Testis (tissue), 3 donors: ENCODE results near the gene SH3YL1. TPM values are rescaled to one million over a fixed set of nuclear protein-coding genes. Genes with fewer than 3 reads are reported as not detected.
A peak's percentile ranks its signal among the peaks of the same experiment; 100 is the strongest.

Source experiments
- DNase-seq: peaks from one replicate; pipeline ENCODE4 v3.0.0-alpha.2; 2019
- H3K27ac ChIP-seq, 2 donors: fragments of 200-600 bp; sonication (generic); one replicate each; pipeline ENCODE4 v1.5.1; 2019
- H3K27me3 ChIP-seq: fragments of 200-600 bp; sonication (generic); one replicate; pipeline ENCODE4 v1.5.1; 2019
- H3K36me3 ChIP-seq: fragments of 200-600 bp; sonication (generic); one replicate; pipeline ENCODE4 v1.5.1; 2017; ENCODE audit warnings: low read depth; ENCODE audit errors: missing control alignments
- H3K4me1 ChIP-seq: fragments of 200-600 bp; sonication (generic); one replicate; pipeline ENCODE4 v1.5.1; 2019
- H3K4me3 ChIP-seq, 2 donors: fragments of 200-600 bp; sonication (generic); one replicate each; pipeline ENCODE4 v1.5.1; 2017 to 2019
- H3K9me3 ChIP-seq: fragments of 200-600 bp; sonication (generic); one replicate; pipeline ENCODE4 v1.5.1; 2017
- CTCF ChIP-seq, 3 experiments: fragments of 450-650 bp in 2 of 3; fragments of 200-600 bp in 1 of 3; sonication (generic) in 1 of 3; IDR thresholded peaks; one replicate each; pipeline ENCODE4 v1.5.1; 2016 to 2019; ENCODE audit warnings: antibody characterized with exemption in 3 of 3, mild to moderate bottlenecking in 2 of 3, moderate library complexity in 1 of 3
- POLR2A ChIP-seq: fragments of 450-650 bp; IDR thresholded peaks from one replicate; pipeline ENCODE4 v1.6.1; 2017; ENCODE audit warnings: antibody characterized with exemption, mild to moderate bottlenecking, moderate library complexity
- WGBS, 2 donors: methylation state at CpG; one replicate each; pipeline ENCODE4 v1.1.5; 2018; 5-methylcytosine and 5-hydroxymethylcytosine counted together
- intact Hi-C: fragments of 100-400 bp; cut with DNase I; formaldehyde crosslinking; loops from one replicate; pipeline ENCODE4 v1.15.1; 2023; ENCODE audit warnings: low total_unique reads
- polyA plus RNA-seq: library from polyadenylated mRNA; stranded (reverse); fragments of 350-450 nt; fragmentation: Illumina TruSeq; extraction: RNeasy Lipid Tissue Mini Kit (QIAGEN cat#74804); gene quantifications from one replicate; pipeline ENCODE4 v1.2.3, GENCODE V29; 2014; ENCODE audit warnings: low read depth, low replicate concordance; ENCODE audit not compliant: insufficient read depth
- total RNA-seq, 2 donors: library from RNA; depleted of rRNA; stranded (reverse); fragments of >200 nt; gene quantifications; one replicate each; pipeline ENCODE4 v1.2.3, GENCODE V29; 2016

The SH3YL1 gene
- total and polyA plus RNA-seq, 3 donors from 2014 or later: 55.0 to 92.3 (median 73.7) TPM

GRCh38 chr2:289362-290089 is 25.7 kb upstream of the SH3YL1 start:
- TF ChIP-seq CTCF (IDR thresholded peaks at IDR 0.05): no peak
- peak; percentile 9 for TF ChIP-seq POLR2A
- Histone ChIP-seq H3K27ac (peak overlapping the region; percentile 23 to 86), H3K9me3 (no peaks in the 10 kb centered on the region), H3K36me3 (no peaks in the 10 kb centered on the region), H3K4me1 (peaks cover 12% of the 10 kb centered on the region), H3K27me3 (no peaks in the 10 kb centered on the region), H3K4me3 (peak overlapping the region; percentile 48 to 66)
- peak; percentile 57 for DNase-seq
- intact Hi-C loops: no loop called here
- WGBS, 2 donors: 0 to 1% methylated on average over 43 to 60 of the region's 60 CpGs

GRCh38 chr2:288758-289361 is 25.0 kb upstream of the SH3YL1 start:
- Histone ChIP-seq H3K4me1 (peaks cover 12% of the 10 kb centered on the region), H3K27me3 (no peaks in the 10 kb centered on the region), H3K9me3 (no peaks in the 10 kb centered on the region), H3K36me3 (no peaks in the 10 kb centered on the region), H3K4me3 (peak overlapping the region; percentile 48 to 66), H3K27ac (peak overlapping the region; percentile 28 to 86)
- peak; percentile 50 for DNase-seq
- 3% methylated on average over 37 to 38 of the region's 42 CpGs for WGBS, 2 donors
- no peak for TF ChIP-seq CTCF (IDR thresholded peaks at IDR 0.05)
- no peak for TF ChIP-seq POLR2A
- intact Hi-C loops: no loop called here

GRCh38 chr2:287911-288757 is 24.3 kb upstream of the SH3YL1 start, which contains the start of gene ALKAL2:
Gene ALKAL2 (minus strand): TSS chr2:288091. CDS start chr2:287835, 256 bp downstream.
- Histone ChIP-seq H3K4me3 (peak within 1 kb of the TSS; percentile 48 to 66), H3K9me3 (no peaks in the 10 kb centered on the region), H3K4me1 (peaks cover 12% of the 10 kb centered on the region), H3K27me3 (no peaks in the 10 kb centered on the region), H3K36me3 (no peaks in the 10 kb centered on the region), H3K27ac (peak within 1 kb of the TSS; percentile 76 to 86)
- intact Hi-C loops: no loop called here
- 0 to 1% methylated on average over 5 to 72 of the region's 128 CpGs for WGBS, 2 donors
- no peak for TF ChIP-seq CTCF (IDR thresholded peaks at IDR 0.05)
- TF ChIP-seq POLR2A: no peak
- DNase-seq: no peak

- WGBS, 2 donors: 2 to 3% methylated on average over 18 to 20 of the region's 46 CpGs
Measured at GRCh38 chr2:287471-287885, 23.6 kb upstream of the SH3YL1 start.

More at GRCh38 chr2:287471-287885, 23.6 kb upstream of the SH3YL1 start:
- no peaks in the 10 kb centered on the region for H3K36me3 ChIP-seq
- TF ChIP-seq CTCF (IDR thresholded peaks at IDR 0.05): no peak
- TF ChIP-seq POLR2A: no peak
- no peaks in the 10 kb centered on the region for H3K27me3 ChIP-seq
- peak; percentile 63 for DNase-seq
- H3K27ac ChIP-seq: peak overlapping the region; percentile 76 to 86
- intact Hi-C loops: no loop called here
- no peaks in the 10 kb centered on the region for H3K9me3 ChIP-seq
- peaks cover 12% of the 10 kb centered on the region for H3K4me1 ChIP-seq
- peak overlapping the region; percentile 48 to 66 for H3K4me3 ChIP-seq
